ENCODE data around the gene GRP. TPM values are rescaled to one million over a fixed set of nuclear protein-coding genes. Genes with fewer than 3 reads are reported as not detected.

The GRP gene
- total RNA-seq (not detected), total RNA-seq (0 reads per million in 29 experiments)
- not detected for total RNA-seq (2013)

DNA sequence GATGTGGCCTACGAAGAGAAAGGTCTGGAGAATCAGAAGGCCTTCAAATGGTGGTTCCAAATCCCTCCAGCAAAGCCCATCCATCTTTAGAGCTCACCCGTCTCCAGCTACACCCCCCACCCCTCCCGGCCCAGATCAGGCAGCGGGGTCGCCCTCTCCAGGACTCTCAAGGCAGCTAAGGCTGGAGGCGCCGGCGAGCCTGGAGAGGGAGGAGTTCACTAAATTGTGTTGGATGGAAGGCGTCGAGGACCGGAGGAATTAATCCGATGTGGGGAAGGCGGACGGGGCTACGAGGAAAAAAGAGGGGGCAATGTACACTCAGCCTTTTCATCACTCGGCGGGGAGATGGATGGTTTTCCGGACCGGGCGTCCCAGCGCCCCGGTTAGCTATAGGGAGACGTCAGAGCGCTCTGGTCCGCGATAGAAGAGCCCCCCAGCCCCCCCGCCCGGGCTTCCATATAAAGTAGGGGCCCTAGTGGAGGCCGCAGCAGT, at the start of gene GRP:
GRP (plus strand) TSS at position 487 of the 492 bp plus-strand sequence. CDS start 108 bp downstream, outside the sequence.
- H3K4me1 ChIP-seq (ENCODE audit: control insufficient read depth in 1 of 2, extremely low read depth in 1 of 2, insufficient read depth in 2 of 2, low read length in 2 of 2), result no peaks in the 10 kb centered on the region

DNA sequence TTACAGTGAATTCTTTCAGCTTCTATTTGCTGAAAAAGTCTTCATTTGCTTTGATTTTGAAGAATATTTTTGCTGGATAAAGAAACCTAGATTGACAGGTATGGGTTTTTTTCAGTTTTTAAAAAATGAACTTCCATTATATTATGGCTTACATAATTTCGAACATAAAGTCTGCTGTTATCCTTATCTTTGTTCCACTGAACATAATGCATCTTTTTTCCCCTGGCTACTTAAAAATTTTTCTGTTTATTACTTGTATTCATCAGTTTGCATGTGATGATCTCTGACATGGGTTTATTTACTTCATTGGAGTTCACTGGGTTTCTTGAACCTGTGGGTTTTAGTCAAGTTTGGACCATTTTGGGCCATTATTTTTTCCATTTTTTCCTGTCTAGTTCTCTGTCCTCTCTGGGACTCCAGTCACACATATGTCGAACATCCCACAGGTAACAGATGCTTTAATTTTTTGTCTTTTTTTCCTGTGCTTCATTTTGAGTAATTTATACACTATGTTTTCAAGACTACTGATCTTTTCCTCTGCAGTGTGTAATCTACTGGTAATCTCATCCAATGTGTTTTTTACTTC, 47.2 kb upstream of the GRP start:
- Histone ChIP-seq H3K36me3 (ENCODE audit: control insufficient read depth in 2 of 2, extremely low read depth in 1 of 2, insufficient read depth in 1 of 2, low read length in 1 of 2) (no peaks in the 10 kb centered on the region), H3K27ac (ENCODE audit: low read length) (no peak overlapping the region), H3K27me3 (replicated peaks in 1 of 2; ENCODE audit: control insufficient read depth in 2 of 2, extremely low read depth in 1 of 2, insufficient read depth in 2 of 2, low read length in 1 of 2) (peaks cover 0 to 7% of the 10 kb centered on the region in 2 experiments), H3K9me3 (no peaks in the 10 kb centered on the region), H3K4me1 (ENCODE audit: control insufficient read depth in 1 of 2, extremely low read depth in 1 of 2, insufficient read depth in 2 of 2, low read length in 2 of 2) (no peaks in the 10 kb centered on the region), H3K4me3 (ENCODE audit: control insufficient read depth in 1 of 2, extremely low read depth in 1 of 2, low read length in 1 of 2) (no peak overlapping the region)
- no peak overlapping the region for H3K4me3 Mint-ChIP-seq
- no peaks in the 10 kb centered on the region for H3K36me3 Mint-ChIP-seq
- H3K27me3 Mint-ChIP-seq, result peaks cover 7 to 11% of the 10 kb centered on the region in 2 donors
- ChIA-PET CTCF (no interaction called here), POLR2A (no interaction called here)
- ATAC-seq (replicated peaks in 1 of 4) (no peak), DNase-seq (no peak)
- H3K9me3 Mint-ChIP-seq, result peaks cover 20 to 40% (median 28%) of the 10 kb centered on the region in 3 donors
- no CpG with 5 or more reads among the region's 2 CpGs for WGBS (ENCODE audit: insufficient coverage)
- H3K4me1 Mint-ChIP-seq, result no peaks in the 10 kb centered on the region
- H3K27ac Mint-ChIP-seq, result no peak overlapping the region

More for the DNA sequence above, at the start of gene GRP:
- DNase-seq (no peak), ATAC-seq (replicated peaks in 1 of 4) (no peak)
- no peak within 1 kb of the TSS for H3K27ac ChIP-seq (ENCODE audit: low read length)
- H3K36me3 ChIP-seq (ENCODE audit: control insufficient read depth in 2 of 2, extremely low read depth in 1 of 2, insufficient read depth in 1 of 2, low read length in 1 of 2), result no peaks in the 10 kb centered on the region
- Mint-ChIP-seq H3K9me3 (no peaks in the 10 kb centered on the region), H3K27me3 (peaks cover 73 to 79% of the 10 kb centered on the region in 2 donors), H3K4me1 (peaks cover 9 to 11% (median 11%) of the 10 kb centered on the region in 3 donors), H3K4me3 (peak within 1 kb of the TSS in 1 of 3 donors; percentile 55), H3K27ac (no peak within 1 kb of the TSS), H3K36me3 (no peaks in the 10 kb centered on the region)
- H3K9me3 ChIP-seq, result no peaks in the 10 kb centered on the region
- H3K27me3 ChIP-seq (replicated peaks in 1 of 2; ENCODE audit: control insufficient read depth in 2 of 2, extremely low read depth in 1 of 2, insufficient read depth in 2 of 2, low read length in 1 of 2), result peaks cover 20 to 31% of the 10 kb centered on the region in 2 experiments
- ChIA-PET CTCF (no interaction called here), POLR2A (no interaction called here)
- no peak within 1 kb of the TSS for H3K4me3 ChIP-seq (ENCODE audit: control insufficient read depth in 1 of 2, extremely low read depth in 1 of 2, low read length in 1 of 2)
- WGBS (ENCODE audit: insufficient coverage), result 6% methylated on average over 23 of the region's 29 CpGs

DNA sequence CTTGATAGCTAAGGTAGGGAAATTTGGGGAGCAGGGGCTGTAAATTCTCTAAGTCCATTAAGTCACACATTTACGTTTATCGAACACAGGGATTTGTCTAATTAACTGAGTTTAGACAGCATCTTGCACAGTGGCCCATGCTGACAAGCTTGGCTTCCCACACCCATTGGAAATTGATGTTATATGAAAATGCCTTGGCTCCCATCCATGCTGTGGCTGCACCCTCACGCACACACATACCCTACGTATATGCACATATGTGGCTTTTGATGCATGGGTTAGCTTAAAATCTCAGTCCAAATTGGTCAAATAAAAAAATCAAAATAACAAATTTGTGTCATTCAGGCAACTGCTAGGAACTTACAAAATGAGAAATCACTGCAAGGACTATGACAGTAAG, 42.5 kb upstream of the GRP start:
- H3K4me1 ChIP-seq (ENCODE audit: control insufficient read depth in 1 of 2, extremely low read depth in 1 of 2, insufficient read depth in 2 of 2, low read length in 2 of 2), result no peaks in the 10 kb centered on the region
- H3K4me3 ChIP-seq (ENCODE audit: control insufficient read depth in 1 of 2, extremely low read depth in 1 of 2, low read length in 1 of 2), result no peak overlapping the region
- no peaks in the 10 kb centered on the region for H3K36me3 ChIP-seq (ENCODE audit: control insufficient read depth in 2 of 2, extremely low read depth in 1 of 2, insufficient read depth in 1 of 2, low read length in 1 of 2)
- Mint-ChIP-seq H3K36me3 (no peaks in the 10 kb centered on the region), H3K9me3 (peaks cover 15 to 20% (median 16%) of the 10 kb centered on the region in 3 donors), H3K4me3 (no peak overlapping the region), H3K27me3 (peaks cover 12 to 21% of the 10 kb centered on the region in 2 donors), H3K4me1 (no peaks in the 10 kb centered on the region), H3K27ac (no peak overlapping the region)
- H3K9me3 ChIP-seq, result no peaks in the 10 kb centered on the region
- 70% methylated on average over 2 of the region's 4 CpGs for WGBS (ENCODE audit: insufficient coverage)
- ChIA-PET CTCF (no interaction called here), POLR2A (no interaction called here)
- no peak for ATAC-seq (replicated peaks in 1 of 4)
- DNase-seq, result no peak
- H3K27me3 ChIP-seq (replicated peaks in 1 of 2; ENCODE audit: control insufficient read depth in 2 of 2, extremely low read depth in 1 of 2, insufficient read depth in 2 of 2, low read length in 1 of 2), result peaks cover 0 to 19% of the 10 kb centered on the region in 2 experiments
- H3K27ac ChIP-seq (ENCODE audit: low read length), result no peak overlapping the region

DNA sequence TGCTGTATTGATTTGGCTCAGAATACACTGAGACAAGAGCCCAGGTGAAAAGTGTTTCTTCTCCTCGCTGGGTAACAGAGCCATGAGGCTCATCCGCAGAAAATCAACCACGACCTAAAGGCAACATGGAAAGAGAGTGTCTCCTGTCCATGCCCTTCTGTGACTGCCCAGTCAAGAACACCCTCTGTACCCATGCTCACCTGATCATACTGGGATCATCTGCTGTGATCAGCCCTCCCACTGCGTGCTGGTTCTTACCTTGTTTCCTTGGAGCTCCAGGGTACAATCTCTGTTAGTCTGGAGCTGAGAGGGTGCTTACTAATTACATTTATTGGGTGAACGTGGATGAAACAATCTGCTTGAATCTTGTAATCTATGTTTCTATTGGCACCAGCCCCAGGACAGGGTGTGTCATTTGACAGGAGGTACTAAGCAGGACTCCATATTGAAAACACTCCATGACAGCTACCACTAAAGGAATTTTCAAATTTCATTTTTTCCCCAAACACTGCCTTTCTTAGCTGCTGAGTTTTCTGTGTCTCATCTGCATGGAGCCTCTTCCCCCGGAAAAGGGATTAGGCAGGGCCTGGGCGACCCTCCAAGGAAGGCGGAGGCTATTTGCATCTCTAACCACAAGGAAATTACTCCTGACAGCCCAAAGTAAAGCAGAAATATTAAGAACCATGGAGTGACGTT, 39.7 kb upstream of the GRP start:
- Mint-ChIP-seq H3K4me1 (no peaks in the 10 kb centered on the region), H3K27ac (no peak overlapping the region)

DNA sequence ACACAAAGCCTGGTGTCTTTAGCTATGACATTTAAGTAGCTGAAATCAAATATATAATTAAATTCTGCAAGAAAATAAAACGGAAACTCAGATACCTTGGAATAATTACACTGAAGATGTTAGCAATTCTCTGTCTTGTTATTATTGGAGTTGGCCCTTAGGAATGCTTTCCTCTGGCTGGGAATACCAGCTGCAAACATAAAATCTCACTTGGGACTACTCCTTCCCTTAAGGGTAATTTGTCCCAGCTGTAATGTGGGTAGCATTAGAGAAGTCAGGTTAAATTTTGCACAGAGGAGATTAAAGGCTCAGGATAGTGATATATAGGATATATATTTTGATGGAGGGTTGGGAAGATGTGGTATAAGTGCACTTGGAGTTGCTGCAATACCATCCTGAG, 37.3 kb upstream of the GRP start:
- no CpG with 5 or more reads among the region's 1 CpG for WGBS (ENCODE audit: insufficient coverage)
- Histone ChIP-seq H3K9me3 (no peaks in the 10 kb centered on the region), H3K4me3 (ENCODE audit: control insufficient read depth in 1 of 2, extremely low read depth in 1 of 2, low read length in 1 of 2) (no peak overlapping the region), H3K4me1 (ENCODE audit: control insufficient read depth in 1 of 2, extremely low read depth in 1 of 2, insufficient read depth in 2 of 2, low read length in 2 of 2) (no peaks in the 10 kb centered on the region), H3K27me3 (replicated peaks in 1 of 2; ENCODE audit: control insufficient read depth in 2 of 2, extremely low read depth in 1 of 2, insufficient read depth in 2 of 2, low read length in 1 of 2) (peaks cover 0 to 15% of the 10 kb centered on the region in 2 experiments), H3K36me3 (ENCODE audit: control insufficient read depth in 2 of 2, extremely low read depth in 1 of 2, insufficient read depth in 1 of 2, low read length in 1 of 2) (no peaks in the 10 kb centered on the region), H3K27ac (ENCODE audit: low read length) (no peak overlapping the region)
- H3K27ac Mint-ChIP-seq, result no peak overlapping the region
- DNase-seq (no peak), ATAC-seq (replicated peaks in 1 of 4) (no peak)
- H3K36me3 Mint-ChIP-seq, result no peaks in the 10 kb centered on the region
- no peak overlapping the region for H3K4me3 Mint-ChIP-seq
- no peaks in the 10 kb centered on the region for H3K4me1 Mint-ChIP-seq
- H3K27me3 Mint-ChIP-seq, result peaks cover 10 to 28% of the 10 kb centered on the region in 2 donors
- POLR2A ChIA-PET, result no interaction called here
- CTCF ChIA-PET, result no interaction called here
- H3K9me3 Mint-ChIP-seq, result no peaks in the 10 kb centered on the region

More for the DNA sequence above, 39.7 kb upstream of the GRP start:
- H3K4me3 ChIP-seq (ENCODE audit: control insufficient read depth in 1 of 2, extremely low read depth in 1 of 2, low read length in 1 of 2), result no peak overlapping the region
- POLR2A ChIA-PET, result no interaction called here
- Mint-ChIP-seq H3K36me3 (no peaks in the 10 kb centered on the region), H3K4me3 (no peak overlapping the region), H3K27me3 (peaks cover 12 to 30% of the 10 kb centered on the region in 2 donors), H3K9me3 (no peaks in the 10 kb centered on the region)
- H3K4me1 ChIP-seq (ENCODE audit: control insufficient read depth in 1 of 2, extremely low read depth in 1 of 2, insufficient read depth in 2 of 2, low read length in 2 of 2), result no peaks in the 10 kb centered on the region
- 86% methylated on average over 3 of the region's 9 CpGs for WGBS (ENCODE audit: insufficient coverage)
- ATAC-seq (replicated peaks in 1 of 4), result no peak
- no peaks in the 10 kb centered on the region for H3K9me3 ChIP-seq
- CTCF ChIA-PET, result no interaction called here
- no peak overlapping the region for H3K27ac ChIP-seq (ENCODE audit: low read length)
- no peak for DNase-seq
- H3K27me3 ChIP-seq (replicated peaks in 1 of 2; ENCODE audit: control insufficient read depth in 2 of 2, extremely low read depth in 1 of 2, insufficient read depth in 2 of 2, low read length in 1 of 2), result peaks cover 0 to 21% of the 10 kb centered on the region in 2 experiments
- H3K36me3 ChIP-seq (ENCODE audit: control insufficient read depth in 2 of 2, extremely low read depth in 1 of 2, insufficient read depth in 1 of 2, low read length in 1 of 2), result no peaks in the 10 kb centered on the region

DNA sequence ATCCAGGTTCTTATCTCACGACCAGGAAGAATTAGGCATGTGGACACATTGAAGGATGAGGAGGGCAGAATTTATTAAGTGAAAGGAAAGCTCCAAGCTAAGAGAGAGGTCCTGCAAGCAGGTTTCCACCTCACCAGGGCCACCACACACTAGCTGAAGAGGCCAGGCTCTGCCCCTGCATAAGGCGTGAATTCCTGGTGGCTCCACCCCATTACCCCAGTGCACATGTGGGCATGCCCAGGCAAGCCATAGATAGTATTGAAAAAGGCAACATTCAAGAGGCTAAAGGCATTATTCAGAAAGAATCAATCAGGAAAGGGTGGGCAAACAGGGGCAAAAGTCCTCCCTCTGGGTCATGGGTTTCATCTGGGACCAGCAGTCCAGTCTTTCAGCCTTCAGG, 30.9 kb upstream of the GRP start:
- POLR2A ChIA-PET, result no interaction called here
- H3K36me3 Mint-ChIP-seq, result no peaks in the 10 kb centered on the region
- WGBS (ENCODE audit: insufficient coverage), result no CpG with 5 or more reads among the region's 2 CpGs

More for the DNA sequence above, 30.9 kb upstream of the GRP start:
- Mint-ChIP-seq H3K27ac (no peak overlapping the region), H3K4me1 (no peaks in the 10 kb centered on the region), H3K27me3 (peaks cover 7 to 8% of the 10 kb centered on the region in 2 donors), H3K4me3 (no peak overlapping the region), H3K9me3 (peaks cover 0 to 4% (median 0%) of the 10 kb centered on the region in 3 donors)
- H3K4me3 ChIP-seq (ENCODE audit: control insufficient read depth in 1 of 2, extremely low read depth in 1 of 2, low read length in 1 of 2), result no peak overlapping the region
- ATAC-seq (replicated peaks in 1 of 4) (no peak), DNase-seq (no peak)
- CTCF ChIA-PET, result no interaction called here
- no peaks in the 10 kb centered on the region for H3K9me3 ChIP-seq
- H3K36me3 ChIP-seq (ENCODE audit: control insufficient read depth in 2 of 2, extremely low read depth in 1 of 2, insufficient read depth in 1 of 2, low read length in 1 of 2), result no peaks in the 10 kb centered on the region
- H3K27ac ChIP-seq (ENCODE audit: low read length), result no peak overlapping the region
- no peaks in the 10 kb centered on the region for H3K4me1 ChIP-seq (ENCODE audit: control insufficient read depth in 1 of 2, extremely low read depth in 1 of 2, insufficient read depth in 2 of 2, low read length in 2 of 2)
- H3K27me3 ChIP-seq (replicated peaks in 1 of 2; ENCODE audit: control insufficient read depth in 2 of 2, extremely low read depth in 1 of 2, insufficient read depth in 2 of 2, low read length in 1 of 2), result peaks cover 0 to under 1% of the 10 kb centered on the region in 2 experiments
